HepG2 (cell line): ENCODE measurements around the gene MACROH2A1. TPM values are rescaled to one million over a fixed set of nuclear protein-coding genes. Genes with fewer than 3 reads are reported as not detected.
A peak's percentile ranks its signal among the peaks of the same experiment; 100 is the strongest.

Experiments
- ASH2L ChIP-seq: fragments of 300-600, 200-600 bp; sonication (generic); IDR thresholded peaks from 2 replicates; pipeline ENCODE4 v1.7.0; 2017; ENCODE audit warnings: low read depth, mild to moderate bottlenecking, moderate library complexity, mixed read lengths, low read length; ENCODE audit not compliant: insufficient read length
- HDAC2 ChIP-seq: sonication (generic); formaldehyde crosslinking; IDR thresholded peaks from 2 replicates; pipeline ENCODE4 v1.4.0; 2020; ENCODE audit warnings: missing genetic modification reagents
- HOXA3 ChIP-seq: sonication (generic); formaldehyde crosslinking; IDR thresholded peaks from 2 replicates; pipeline ENCODE4 v1.5.0; 2020; ENCODE audit warnings: missing genetic modification reagents
- IKZF1 ChIP-seq: fragments of 450-650 bp; IDR thresholded peaks from 2 replicates; pipeline ENCODE4 v1.7.1; 2016
- KDM4B ChIP-seq: sonication (generic); formaldehyde crosslinking; IDR thresholded peaks from 2 replicates; pipeline ENCODE4 v1.4.0; 2020; ENCODE audit warnings: missing genetic modification reagents
- MTA1 ChIP-seq: sonication (generic); formaldehyde crosslinking; IDR thresholded peaks from 2 replicates; pipeline ENCODE4 v1.4.0; 2020; ENCODE audit warnings: missing genetic modification reagents, mild to moderate bottlenecking, borderline replicate concordance
- MYC ChIP-seq: sonication (generic); formaldehyde crosslinking; IDR thresholded peaks from 2 replicates; pipeline ENCODE4 v1.9.0; 2021; ENCODE audit warnings: missing genetic modification reagents, borderline replicate concordance
- NR2F2 ChIP-seq: IDR thresholded peaks from 2 replicates; pipeline ENCODE4 v1.6.1; 2012; ENCODE audit warnings: low read depth, inconsistent platforms, borderline replicate concordance
- PITX1 ChIP-seq: sonication (generic); formaldehyde crosslinking; IDR thresholded peaks from 2 replicates; pipeline ENCODE4 v1.5.1; 2020; ENCODE audit warnings: mild to moderate bottlenecking, missing genetic modification reagents
- RBM22 ChIP-seq: fragments of 200-400 bp; formaldehyde crosslinking; optimal IDR thresholded peaks from 2 replicates; pipeline ENCODE3; 2017; ENCODE audit warnings: mild to moderate bottlenecking, low read length, moderate library complexity
- SALL2 ChIP-seq: sonication (generic); formaldehyde crosslinking; IDR thresholded peaks from 2 replicates; pipeline ENCODE4 v1.8.1; 2023; ENCODE audit warnings: mild to moderate bottlenecking, missing genetic modification reagents, inconsistent platforms
- ZBTB38 ChIP-seq: sonication (generic); formaldehyde crosslinking; IDR thresholded peaks from 2 replicates; pipeline ENCODE4 v1.5.1; 2020; ENCODE audit warnings: mild to moderate bottlenecking, missing genetic modification reagents
- ZNF383 ChIP-seq: sonication (generic); formaldehyde crosslinking; IDR thresholded peaks from 2 replicates; pipeline ENCODE4 v1.4.0; 2020; ENCODE audit warnings: missing genetic modification reagents, mild to moderate bottlenecking, borderline replicate concordance
- ZNF530 ChIP-seq: sonication (generic); formaldehyde crosslinking; IDR thresholded peaks from 2 replicates; pipeline ENCODE4 v1.5.0; 2020; ENCODE audit warnings: low read depth, mild to moderate bottlenecking, missing genetic modification reagents
- ZNF547 ChIP-seq: sonication (generic); formaldehyde crosslinking; IDR thresholded peaks from 2 replicates; pipeline ENCODE4 v1.5.1; 2020; ENCODE audit warnings: mild to moderate bottlenecking, missing genetic modification reagents
- ZNF724P ChIP-seq: sonication (generic); formaldehyde crosslinking; IDR thresholded peaks from 2 replicates; pipeline ENCODE4 v1.8.0; 2022; ENCODE audit warnings: missing genetic modification reagents, borderline replicate concordance
- ZNF839 ChIP-seq: sonication (generic); formaldehyde crosslinking; IDR thresholded peaks from 2 replicates; pipeline ENCODE4 v1.4.0; 2020; ENCODE audit warnings: missing genetic modification reagents, mild to moderate bottlenecking, borderline replicate concordance
- polyA plus RNA-seq, 8 experiments: library from polyadenylated mRNA; depleted of rRNA in 3 of 8; stranded (reverse) in 7 of 8; unstranded in 1 of 8; fragments of >200 nt; fragmentation: Illumina TruSeq in 4 of 8; extraction: Trizol in 4 of 8; gene quantifications; 2 replicates each; pipeline versions ENCODE4 v1.2.1 to v1.2.3, GENCODE V29; 2011 to 2016; ENCODE audit warnings: low read depth in 4 of 8, missing spikeins in 1 of 8, mixed read lengths in 1 of 8; ENCODE audit not compliant: insufficient read depth in 1 of 8
- total RNA-seq, 5 experiments: library from RNA; depleted of rRNA; stranded (reverse); fragments of >200 nt; fragmentation: Illumina TruSeq; extraction: Trizol; gene quantifications; 2 replicates each; pipeline ENCODE4 v1.2.3, GENCODE V29; 2016; ENCODE audit warnings: low read depth in 1 of 5
- TF ChIP-seq, protein P1 (sequence below): sonication (generic); formaldehyde crosslinking; IDR thresholded peaks from 2 replicates; pipeline ENCODE4 v1.4.0; 2020; ENCODE audit warnings: mild to moderate bottlenecking, missing genetic modification reagents
- TF ChIP-seq, protein P2 (sequence below): sonication (generic); formaldehyde crosslinking; IDR thresholded peaks from 2 replicates; pipeline ENCODE4 v1.4.0; 2020; ENCODE audit warnings: missing genetic modification reagents

Gene MACROH2A1
- total and polyA plus RNA-seq, 2 of the 13 experiments (the other 11 are each of a cell fraction or from before 2014, with no cell fraction given), result 69.1 to 158 TPM

GRCh38 chr5:135398855-135399793 lies at the start of gene MACROH2A1 (continued):
- TF ChIP-seq IKZF1 (no peak), ZNF530 (CRISPR knock-in tag) (no peak), ZNF724P (CRISPR knock-in tag) (peak; percentile 45; the same call in 1 of the 2 replicates), NR2F2 (peak; percentile 67; the same call in 1 of the 2 replicates), ZNF383 (CRISPR knock-in tag) (no peak), PITX1 (no peak; the same call in 1 of the 2 replicates), MTA1 (CRISPR knock-in tag) (peak; percentile 38; the same call in 1 of the 2 replicates), HDAC2 (no peak), HOXA3 (CRISPR knock-in tag) (peak; percentile 95), ASH2L (peak; percentile 56), RBM22 (peak; percentile 32), ZNF547 (CRISPR knock-in tag) (peak; percentile 67; the same call in 1 of the 2 replicates), ZNF839 (CRISPR knock-in tag) (0 out of 2 replicates have a peak, but pooled peaks have one; percentile 18), MYC (CRISPR knock-in tag) (peak; percentile 76; the same call in 1 of the 2 replicates), SALL2 (CRISPR knock-in tag) (peak; percentile 93), ZBTB38 (peak; percentile 88; the same call in 1 of the 2 replicates), KDM4B (CRISPR knock-in tag) (no peak)
- TF ChIP-seq, protein P1, sequence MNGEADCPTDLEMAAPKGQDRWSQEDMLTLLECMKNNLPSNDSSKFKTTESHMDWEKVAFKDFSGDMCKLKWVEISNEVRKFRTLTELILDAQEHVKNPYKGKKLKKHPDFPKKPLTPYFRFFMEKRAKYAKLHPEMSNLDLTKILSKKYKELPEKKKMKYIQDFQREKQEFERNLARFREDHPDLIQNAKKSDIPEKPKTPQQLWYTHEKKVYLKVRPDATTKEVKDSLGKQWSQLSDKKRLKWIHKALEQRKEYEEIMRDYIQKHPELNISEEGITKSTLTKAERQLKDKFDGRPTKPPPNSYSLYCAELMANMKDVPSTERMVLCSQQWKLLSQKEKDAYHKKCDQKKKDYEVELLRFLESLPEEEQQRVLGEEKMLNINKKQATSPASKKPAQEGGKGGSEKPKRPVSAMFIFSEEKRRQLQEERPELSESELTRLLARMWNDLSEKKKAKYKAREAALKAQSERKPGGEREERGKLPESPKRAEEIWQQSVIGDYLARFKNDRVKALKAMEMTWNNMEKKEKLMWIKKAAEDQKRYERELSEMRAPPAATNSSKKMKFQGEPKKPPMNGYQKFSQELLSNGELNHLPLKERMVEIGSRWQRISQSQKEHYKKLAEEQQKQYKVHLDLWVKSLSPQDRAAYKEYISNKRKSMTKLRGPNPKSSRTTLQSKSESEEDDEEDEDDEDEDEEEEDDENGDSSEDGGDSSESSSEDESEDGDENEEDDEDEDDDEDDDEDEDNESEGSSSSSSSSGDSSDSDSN (CRISPR knock-in tag), result peak; percentile 78; the same call in 1 of the 2 replicates
- TF ChIP-seq, protein P2, sequence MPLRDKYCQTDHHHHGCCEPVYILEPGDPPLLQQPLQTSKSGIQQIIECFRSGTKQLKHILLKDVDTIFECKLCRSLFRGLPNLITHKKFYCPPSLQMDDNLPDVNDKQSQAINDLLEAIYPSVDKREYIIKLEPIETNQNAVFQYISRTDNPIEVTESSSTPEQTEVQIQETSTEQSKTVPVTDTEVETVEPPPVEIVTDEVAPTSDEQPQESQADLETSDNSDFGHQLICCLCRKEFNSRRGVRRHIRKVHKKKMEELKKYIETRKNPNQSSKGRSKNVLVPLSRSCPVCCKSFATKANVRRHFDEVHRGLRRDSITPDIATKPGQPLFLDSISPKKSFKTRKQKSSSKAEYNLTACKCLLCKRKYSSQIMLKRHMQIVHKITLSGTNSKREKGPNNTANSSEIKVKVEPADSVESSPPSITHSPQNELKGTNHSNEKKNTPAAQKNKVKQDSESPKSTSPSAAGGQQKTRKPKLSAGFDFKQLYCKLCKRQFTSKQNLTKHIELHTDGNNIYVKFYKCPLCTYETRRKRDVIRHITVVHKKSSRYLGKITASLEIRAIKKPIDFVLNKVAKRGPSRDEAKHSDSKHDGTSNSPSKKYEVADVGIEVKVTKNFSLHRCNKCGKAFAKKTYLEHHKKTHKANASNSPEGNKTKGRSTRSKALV, result 0 out of 2 replicates have a peak, but pooled peaks have one; percentile 7
